Stimulated activated CD4-positive, alpha-beta T cell treated with anti-CD3 and anti-CD28 coated beads, Interleukin-1b, Interleukin-23, amount 100 ng/mL, for 4 hours (primary cell): ENCODE measurements around the gene RNF123.
"Not testable (repeated sequence)": the region's sequence is repeated elsewhere in the genome, so short reads cannot be mapped to it uniquely, and the experiment has no call there.

Source experiments
- DNase-seq, 2 donors: peaks; one replicate each; pipeline ENCODE4 v3.0.0-alpha.2; 2020; ENCODE audit warnings: low read depth in 2 of 2

The RNF123 gene

DNA sequence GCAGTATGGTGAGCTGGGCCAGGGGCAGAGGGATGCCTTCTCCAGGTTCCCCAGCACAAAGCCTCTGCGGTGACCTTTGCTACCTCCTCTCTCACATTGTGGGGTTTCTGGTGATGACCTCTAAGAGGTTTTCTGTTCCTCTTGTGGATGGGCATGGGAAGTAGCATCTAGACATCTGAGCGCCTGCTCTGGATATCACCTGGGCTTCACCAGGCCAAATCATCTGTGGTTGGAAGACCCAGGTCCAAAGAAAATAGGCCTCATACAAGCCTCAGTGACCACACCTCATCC is 8.2 kb upstream of the RNF123 start:
- DNase-seq, result no peak

DNA sequence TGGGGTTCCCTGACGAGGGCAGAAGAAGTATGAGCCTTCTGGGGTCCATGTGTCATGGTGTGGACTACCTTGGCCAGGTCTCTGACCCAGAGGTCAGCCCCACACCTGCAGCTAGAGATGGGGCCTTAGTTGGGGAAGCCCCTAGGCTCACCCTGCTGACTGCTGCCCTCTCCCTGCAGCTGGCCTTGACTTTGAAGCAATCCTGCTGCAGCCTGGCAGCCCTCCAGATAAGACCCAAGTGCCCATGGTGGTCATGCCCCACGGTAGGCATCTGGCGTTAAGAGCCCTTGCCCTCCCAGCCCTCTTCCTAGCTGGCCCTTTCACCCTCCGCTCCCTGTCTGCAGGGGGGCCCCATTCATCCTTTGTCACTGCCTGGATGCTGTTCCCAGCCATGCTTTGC is 7.8 kb upstream of the RNF123 start:
- DNase-seq, result no peak

DNA sequence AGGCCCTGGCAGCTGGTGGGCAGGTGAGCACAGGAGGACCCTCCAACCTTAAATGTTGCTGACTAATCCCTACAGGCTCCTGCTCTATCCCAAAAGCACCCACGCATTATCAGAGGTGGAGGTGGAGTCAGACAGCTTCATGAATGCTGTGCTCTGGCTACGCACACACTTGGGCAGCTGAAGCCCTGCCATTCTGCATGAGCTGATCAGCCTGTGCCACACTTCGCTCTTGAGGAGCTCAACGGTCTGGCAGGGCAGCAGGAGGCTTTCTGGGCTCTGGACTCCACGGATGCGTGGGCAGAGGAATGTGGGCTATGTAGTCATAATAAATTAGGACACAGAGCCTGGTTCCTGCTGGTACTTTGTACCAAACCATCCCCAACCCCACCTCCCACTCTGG is 6.2 kb upstream of the RNF123 start:
- DNase-seq, result no peak

DNA sequence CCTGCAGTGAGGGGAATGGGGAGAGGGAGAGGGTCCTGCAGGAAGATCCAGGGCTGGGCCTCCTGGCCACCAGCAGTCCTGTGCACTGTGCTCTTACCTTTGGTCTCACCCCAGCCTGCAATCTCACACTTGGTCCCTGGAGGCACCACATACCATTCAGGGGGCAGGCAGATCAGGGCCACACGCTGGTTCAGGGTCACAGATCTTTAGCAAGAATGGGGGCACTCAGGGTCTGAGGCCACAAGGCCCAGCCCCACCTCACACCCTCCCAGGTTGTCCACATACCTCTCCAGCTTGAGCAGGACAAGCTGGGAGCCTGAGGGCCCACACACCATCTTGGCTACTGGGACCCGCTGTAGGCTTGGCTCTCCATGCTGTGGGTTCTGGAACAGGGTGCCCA is 4.9 kb upstream of the RNF123 start:
- not testable (repeated sequence) for DNase-seq

GRCh38 chr3:49685103-49685502 is 4.3 kb upstream of the RNF123 start:
- DNase-seq, result not testable (repeated sequence)

- DNase-seq, result not testable (repeated sequence)
These were observed 3.5 kb upstream of the RNF123 start for GRCh38 chr3:49685846-49686245.

DNA sequence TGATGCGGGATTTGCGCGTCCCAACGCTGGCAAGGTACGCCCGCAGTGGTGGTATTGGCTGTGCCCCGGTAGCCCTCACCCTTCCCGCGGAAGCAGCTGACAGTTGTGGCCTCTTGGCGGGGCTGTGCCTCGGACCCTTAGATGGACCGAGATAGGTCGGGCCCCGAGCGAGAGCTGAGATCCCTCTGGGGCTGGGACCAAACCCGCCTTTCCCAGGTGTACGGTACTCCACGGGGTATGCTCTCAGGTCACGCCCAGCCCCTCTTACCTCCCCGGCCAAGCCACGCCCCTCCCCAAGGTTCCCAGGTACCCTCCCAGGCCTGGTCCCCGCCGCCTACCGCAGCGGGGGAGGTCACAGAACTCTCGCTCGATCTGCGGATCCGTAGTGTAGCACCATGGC is 3.0 kb upstream of the RNF123 start:
- DNase-seq, result peak; percentile 26 to 31

DNA sequence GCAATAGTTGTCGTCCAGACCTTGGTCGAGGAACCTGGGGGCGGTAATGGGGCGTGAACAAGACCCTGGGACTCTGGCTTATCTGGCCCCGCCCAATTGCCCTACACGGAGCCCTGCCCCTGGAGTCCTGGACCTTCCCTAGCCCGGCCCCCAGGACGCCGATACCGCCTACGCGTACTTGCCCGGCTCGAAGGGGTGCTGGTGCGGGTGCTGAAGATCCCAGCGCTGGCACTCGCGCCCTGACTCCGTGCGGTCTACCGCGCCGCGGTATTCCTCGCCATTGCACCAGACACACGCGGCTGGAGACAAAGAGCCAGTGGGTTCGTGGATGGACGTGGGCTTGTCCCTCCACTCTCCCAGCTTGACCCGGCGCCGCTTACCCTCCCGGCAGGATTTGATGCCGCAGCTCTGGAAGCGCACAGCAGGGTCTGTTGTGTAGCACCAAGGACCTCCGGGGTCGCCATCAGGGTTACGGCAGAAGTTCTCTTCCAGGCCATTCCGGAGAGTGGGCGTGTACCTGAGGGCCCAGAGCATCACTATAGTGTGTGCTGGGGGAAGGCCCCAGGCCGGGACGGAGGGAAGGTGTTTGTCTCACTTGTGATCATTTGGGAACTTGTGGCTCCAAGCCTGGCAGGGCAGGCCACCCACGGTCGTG is 2.5 kb upstream of the RNF123 start:
- peak in 1 of 2 donors; percentile 39 for DNase-seq

- not testable (repeated sequence) for DNase-seq
These were observed 1.9 kb upstream of the RNF123 start for GRCh38 chr3:49687424-49687795.

GRCh38 chr3:49688338-49689045 is 865 bp upstream of the RNF123 start:
- not testable (repeated sequence) for DNase-seq

GRCh38 chr3:49689908-49690624 is 709 bp downstream of the RNF123 start:
- DNase-seq, result not testable (repeated sequence)

DNA sequence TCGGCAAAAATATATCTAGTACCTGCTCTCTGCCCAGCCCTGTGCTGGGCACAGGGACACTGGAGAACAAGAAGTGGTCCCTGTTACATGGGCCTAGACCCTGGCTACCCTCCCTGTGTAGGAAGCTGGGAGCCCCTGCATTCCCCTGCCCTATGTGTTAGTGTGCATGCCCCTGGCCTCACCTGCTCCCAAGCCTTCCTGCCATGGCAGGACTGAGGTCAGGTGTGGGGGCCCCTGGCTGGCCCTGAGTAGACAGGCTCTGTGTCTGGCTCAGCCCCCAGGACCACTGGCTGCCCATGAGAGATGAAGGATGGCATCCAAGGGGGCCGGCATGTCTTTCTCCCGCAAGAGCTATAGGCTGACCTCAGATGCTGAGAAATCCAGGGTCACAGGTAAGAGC is 1.5 kb downstream of the RNF123 start:
- DNase-seq, result not testable (repeated sequence)

- not testable (repeated sequence) for DNase-seq
These were observed 2.1 kb downstream of the RNF123 start for GRCh38 chr3:49691481-49691880.

DNA sequence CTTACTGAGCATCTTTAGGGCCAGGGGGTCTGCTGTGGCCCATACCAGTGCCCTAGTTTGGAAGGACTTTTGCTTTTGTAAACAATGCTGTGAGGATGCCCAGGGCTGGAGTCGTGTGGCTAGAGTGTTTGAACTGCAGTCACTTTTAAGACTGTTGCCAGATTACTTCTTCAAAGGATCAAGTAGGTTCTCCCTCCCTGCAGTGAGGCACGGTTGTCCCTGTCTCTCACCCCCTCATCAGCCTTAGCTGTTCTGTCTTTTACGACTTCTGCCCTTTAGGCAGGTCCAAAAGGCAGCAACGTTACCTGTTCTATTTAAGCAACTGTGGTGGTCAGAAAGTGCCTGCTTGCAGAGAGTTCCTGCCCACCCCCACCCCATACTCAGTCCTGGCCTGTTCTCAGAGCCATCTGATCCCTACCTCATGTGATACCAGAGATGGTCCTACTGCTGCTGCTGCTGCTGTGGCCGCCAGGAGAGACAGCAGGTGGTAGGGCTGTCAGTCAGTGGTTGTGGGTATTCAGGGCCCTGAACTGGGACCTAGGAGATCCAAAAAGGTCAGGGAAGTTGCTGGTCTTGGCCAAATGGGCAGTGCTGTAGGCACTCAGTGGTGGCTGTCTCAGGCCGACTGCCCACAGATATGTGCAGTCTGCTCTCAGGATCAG is 5.2 kb downstream of the RNF123 start:
- DNase-seq, result not testable (repeated sequence)

DNA sequence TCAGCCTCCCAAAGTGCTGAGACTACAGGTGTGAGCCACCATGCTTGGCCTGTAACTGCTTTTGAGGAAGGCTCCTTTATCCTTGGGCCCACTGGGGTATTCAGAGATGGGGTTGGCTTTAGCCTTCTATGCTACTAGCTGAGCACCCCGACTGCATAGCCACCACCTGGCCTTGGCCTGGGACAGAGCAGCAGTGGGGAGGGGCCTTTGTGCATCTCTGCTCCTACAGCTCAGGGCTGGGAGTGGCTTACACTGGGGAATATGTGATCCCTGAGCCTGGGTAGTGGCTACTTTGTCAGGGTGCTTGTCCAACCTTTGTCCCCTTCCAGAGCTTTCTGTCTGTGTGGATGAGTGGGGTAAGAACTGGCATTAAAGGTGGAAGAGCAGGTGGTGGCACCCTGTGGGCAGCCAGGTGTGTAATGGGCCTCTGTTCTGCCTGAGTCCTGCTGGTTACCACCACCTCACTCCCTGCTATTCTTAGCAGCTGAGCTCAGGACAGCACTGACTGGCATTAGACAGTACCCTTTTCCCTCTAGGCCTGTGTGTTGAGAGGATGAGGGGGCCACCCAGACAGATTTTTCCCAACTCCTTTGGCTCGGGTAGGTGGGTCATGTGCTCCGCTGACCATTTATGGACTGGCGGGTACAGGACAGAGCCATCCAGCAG is 6.1 kb downstream of the RNF123 start:
- DNase-seq, result not testable (repeated sequence)

DNA sequence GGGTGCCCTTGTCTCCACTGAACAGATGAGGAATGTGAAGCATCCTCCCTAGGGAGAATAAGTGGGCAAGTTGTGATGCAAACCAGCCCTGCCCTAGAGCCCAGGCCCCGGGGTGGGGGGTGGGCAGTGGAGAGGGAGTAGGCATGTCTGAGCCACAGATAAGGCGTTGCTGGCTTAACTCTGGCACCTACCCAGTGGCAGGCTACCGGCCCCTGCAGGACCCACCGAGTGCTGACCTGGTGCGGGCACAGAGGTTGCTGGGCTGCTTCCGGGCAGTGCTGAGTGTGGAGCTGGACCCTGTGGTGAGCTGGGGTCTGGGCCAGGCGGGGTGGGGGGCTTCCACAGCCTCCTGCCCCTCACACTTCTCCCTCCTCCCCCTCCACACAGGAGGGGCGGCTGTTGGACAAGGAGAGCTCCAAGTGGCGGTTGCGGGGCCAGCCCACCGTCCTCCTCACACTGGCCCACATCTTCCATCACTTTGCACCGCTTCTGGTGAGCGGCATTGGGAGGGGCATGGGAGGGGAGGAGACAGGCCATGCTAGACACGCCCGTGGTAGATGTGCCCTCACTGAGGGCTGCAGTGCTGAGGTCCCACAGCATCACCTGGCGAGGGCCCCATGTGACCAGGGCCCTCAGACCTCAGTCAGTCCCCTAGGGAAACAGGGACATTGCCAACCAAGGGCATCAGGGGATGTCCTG is 10.1 kb downstream of the RNF123 start:
- DNase-seq, result no peak

- DNase-seq, result no peak
These were observed 10.7 kb downstream of the RNF123 start for GRCh38 chr3:49700014-49700413.

- DNase-seq, result no peak
These were observed 11.2 kb downstream of the RNF123 start for GRCh38 chr3:49700453-49701128.

DNA sequence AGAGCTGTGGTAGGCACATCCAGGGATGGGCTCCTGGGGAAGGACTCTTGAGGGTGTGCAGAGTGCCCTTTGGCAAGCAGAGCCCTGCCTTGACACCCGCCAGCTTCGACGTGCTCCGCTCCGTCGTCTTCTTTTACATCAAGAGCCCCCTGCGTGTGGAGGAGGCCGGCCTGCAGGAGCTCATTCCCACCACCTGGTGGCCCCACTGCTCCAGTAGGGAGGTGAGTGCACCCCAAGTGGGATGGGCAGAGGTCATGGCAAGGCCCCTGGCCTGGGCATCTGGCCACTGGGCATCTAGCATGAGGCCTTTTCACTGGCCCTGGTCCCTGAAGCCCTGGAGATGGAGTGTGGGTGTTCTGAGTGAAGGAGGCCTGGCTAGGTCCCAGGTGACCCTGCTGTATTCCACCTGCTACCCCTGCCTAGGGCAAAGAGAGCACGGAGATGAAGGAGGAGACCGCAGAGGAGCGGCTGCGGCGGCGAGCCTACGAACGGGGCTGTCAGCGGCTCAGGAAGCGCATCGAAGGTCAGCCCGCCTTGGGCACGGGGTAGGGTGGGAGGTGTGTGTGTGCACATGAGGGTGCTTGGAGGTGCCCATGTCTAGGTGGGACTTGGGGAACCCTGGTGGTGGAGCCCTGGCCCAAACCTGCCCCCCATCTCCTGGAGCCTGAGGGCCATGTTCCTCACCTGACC is 12.2 kb downstream of the RNF123 start:
- no peak for DNase-seq

DNA sequence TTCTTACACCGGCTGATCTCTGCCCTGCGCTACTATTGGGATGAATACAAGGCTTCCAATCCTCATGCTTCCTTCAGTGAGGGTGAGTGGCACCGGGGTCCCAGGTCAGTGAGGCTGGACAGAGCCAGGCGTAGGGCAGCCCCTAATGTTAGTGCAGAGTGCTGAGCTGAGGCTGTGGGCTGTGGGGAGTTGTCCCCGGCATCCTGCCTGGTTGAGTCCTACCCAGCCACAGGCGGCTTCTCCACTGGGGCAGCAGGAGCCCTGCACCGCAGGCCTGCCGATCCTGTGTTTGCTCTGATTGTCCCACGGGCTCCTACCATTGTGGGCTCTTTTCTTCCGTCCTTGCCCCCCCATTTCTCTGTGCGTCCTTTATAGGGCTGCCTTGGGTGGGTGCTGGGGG is 13.3 kb downstream of the RNF123 start:
- DNase-seq, result no peak
